Left hindlimb (tissue), 1 donor: Measurements from ENCODE around the gene PRKCA.

Source experiments
- DNase-seq: peaks from one replicate; pipeline ENCODE4 v3.0.0-alpha.2; 2018

Gene PRKCA

DNA sequence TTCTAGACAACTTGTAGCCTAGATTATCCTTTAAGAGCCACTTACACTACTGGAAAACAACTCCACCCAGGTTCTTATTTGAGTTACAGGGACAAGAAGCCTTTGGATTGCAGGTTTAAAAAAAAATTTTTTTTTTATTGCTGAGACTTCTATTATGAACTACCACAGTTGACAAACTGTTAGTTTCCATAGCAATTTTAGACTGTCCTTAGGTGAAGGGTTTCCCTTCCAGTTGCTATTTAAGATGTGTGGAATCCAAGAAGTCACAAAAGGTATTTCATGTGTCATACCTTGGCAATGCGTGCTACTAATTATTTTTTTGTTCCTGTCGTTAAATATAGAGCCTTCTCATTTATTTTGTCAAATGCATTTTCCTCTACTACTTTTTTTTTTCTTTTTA lies 253.2 kb downstream of the PRKCA start:
- DNase-seq = no peak

DNA sequence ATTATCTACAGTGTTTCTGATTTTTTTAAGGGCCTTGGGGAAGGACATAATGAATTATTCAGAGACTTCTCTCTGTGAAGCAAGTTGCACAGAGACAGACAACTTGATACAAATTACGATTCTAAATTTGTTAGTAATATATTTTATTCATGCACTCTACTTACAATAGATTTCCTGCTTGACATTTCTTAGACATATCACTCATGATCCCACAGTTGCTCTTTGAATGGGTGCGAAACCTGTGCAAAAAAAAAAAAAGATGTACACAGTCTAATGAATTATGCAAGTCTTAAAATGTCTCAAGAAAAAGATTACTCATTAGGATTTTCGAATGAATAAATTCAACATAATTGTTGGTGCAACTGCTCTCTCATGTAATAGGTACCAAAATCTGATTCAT lies 254.8 kb downstream of the PRKCA start:
- no peak for DNase-seq

DNA sequence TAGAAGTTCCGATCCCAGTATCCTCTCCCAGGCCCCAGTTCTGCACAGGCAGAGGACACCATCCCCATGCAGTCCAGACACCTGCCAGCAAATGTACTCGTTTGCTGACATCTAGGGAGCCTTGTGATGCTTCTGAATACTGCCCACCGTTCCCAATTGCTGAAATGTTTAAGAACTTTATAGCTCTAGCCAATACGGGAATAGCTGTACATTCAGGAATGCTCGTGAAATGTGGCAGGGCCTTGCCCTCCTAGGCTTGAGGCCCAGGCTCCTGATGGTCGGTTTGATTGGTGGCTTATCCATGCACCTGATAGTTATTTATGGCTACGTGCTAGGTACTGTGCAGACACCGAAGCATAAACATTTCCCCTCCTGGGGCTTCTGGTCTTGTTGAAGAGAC lies 255.5 kb downstream of the PRKCA start:
- no peak for DNase-seq

DNA sequence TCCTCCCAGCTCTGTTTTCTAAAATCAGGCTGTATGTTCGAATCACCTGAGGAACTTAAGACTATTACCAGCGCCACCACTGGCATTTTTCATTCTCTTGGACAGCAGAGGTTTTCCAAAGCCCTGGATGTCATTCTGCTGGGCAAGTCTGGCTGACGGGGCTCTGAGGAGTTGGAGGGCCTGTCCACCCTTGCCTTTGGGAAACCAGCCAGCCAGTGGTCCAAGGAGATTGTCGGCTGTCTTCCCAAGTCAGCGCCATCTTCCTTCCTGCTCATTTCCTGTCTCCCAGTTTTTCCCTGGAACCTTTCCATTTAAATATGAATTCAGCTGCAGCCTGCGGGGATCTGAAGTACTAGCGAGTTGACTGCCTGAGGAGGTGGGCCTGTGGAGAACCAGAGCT lies 258.3 kb downstream of the PRKCA start:
- no peak for DNase-seq

DNA sequence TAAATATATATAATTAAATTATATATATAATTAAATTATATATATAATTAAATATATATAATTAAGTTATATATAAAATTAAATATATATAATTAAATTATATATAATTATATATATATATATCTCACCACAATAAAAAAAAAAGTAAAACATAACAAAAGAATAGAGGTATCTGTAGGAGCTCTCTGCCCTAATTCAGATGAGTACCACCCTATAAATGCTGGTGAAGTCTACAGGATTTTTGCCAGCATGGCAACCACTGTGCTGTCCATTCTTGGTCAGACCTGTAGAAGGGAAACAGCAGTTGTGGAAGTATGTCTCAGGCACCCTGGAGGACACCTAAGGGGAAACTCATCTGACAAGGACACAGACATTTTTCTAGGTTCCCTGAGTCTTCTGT lies 259.7 kb downstream of the PRKCA start:
- DNase-seq = no peak

DNA sequence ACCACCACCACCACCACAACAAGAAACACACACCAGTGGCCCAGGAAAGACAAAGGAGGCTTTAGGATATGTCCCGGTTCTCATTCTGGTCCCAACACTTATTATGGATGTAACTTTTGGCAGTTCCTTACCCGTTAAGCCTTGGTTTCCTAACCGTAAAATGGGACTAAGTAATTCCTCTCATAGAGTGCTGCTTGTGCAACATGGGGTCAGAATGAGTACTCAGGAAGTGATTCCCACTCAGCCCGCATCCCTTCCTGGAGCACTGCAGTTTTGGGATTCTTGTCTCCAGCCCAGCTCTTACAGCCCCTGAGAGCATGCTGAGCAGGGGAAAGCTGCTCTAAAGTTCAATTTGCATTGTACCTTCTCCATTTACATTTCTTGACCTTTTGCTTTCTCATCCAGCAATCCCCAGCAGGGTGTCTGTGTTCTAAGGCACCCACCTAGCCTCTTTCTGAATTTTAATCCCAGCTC lies 262.6 kb downstream of the PRKCA start:
- DNase-seq = no peak

DNA sequence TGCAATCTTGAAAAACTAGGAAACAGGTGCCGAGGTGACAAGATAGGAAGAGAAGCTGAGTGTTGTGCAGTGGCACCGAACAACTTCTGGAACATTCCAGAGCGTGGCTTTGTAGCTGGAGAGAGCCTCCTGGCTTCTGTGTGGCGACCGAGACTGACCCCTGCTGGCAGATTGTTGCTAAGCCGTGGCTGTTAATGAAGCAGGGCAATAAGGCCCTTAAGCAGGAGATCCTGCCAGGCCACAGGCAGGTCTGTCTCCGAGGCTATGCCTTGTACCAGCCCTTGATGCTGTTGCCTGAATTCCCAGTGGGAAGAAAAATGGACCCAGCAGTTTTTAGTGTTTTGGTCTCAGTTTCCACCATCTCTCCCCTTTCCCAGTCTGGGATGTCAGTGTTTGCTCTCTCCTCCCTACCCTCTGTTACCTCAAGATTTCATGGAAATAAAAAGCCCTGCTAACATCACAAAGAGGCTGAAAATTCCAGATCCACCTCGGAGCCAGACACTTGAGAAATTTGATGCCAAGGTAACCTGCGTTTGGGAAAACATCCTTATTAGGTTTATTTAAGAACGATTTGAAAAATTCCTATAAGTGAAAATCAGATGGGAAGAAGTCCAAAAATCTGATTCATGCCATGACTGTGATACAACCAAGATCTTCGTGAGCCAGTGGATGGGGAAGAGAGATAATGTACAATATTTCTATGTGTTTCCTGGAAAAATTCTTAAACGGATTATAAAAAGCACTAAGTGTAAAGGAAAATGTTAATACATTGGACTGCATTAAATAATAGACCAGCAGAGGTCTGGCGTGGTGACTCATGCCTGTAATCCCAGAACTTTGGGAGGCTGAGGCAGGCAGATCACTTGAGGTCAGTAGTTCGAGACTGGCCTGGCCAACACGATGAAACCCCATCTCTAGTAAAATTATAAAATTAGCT lies 265.1 kb downstream of the PRKCA start:
- peak; percentile 71 for DNase-seq

DNA sequence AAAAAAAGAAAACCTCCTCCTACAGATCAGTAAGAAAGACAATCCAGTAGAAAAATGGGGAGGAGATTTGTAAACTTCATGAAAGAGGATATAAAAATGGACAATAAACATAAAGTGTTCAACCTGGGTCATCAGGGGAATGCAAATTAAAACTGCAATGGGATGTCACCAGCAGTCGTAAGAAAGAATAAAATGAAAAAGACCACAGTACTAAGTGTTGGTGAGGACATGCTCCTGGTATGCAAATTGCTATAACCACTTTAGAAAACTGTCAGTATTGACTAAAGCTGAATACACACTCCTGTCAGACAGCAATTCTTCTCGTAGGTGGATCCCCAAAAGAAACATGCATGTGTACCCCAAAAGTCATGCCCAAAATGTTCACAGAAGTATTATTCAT lies 267.2 kb downstream of the PRKCA start:
- no peak for DNase-seq

DNA sequence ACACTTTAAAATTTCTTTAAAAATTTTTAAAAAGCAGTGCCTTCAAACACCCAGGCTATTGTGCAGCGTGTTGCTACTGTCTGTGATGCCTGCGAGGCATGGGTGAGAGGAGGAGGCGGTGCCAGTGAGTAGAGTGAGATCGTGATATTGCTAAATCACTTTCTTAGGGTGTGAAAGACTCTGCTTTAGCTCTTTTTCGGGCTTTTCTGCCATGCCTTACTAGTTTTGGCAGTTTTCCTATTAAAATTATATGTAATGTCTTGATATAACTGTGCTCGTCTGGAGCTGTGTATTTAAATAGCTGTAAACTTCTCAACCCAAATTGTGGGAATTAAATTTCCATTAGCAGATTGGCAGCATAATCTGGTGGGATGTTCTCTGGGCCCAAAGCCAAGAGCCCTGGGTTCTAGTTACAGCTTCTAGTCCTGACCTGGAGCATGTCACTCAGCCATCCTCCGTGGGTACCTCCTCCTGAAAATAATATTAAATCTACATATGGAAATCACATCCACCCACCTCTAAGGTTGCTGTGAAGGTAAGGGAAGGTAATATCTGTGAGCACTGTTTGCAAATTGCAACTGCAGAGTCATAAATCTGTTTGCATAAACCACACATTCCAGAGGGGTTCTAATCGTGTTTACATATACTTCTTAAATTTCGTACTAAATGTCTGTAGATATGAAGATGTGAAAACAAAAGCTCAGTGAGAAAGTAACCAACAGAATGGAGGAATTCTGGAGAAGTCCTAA lies 268.2 kb downstream of the PRKCA start:
- no peak for DNase-seq

DNA sequence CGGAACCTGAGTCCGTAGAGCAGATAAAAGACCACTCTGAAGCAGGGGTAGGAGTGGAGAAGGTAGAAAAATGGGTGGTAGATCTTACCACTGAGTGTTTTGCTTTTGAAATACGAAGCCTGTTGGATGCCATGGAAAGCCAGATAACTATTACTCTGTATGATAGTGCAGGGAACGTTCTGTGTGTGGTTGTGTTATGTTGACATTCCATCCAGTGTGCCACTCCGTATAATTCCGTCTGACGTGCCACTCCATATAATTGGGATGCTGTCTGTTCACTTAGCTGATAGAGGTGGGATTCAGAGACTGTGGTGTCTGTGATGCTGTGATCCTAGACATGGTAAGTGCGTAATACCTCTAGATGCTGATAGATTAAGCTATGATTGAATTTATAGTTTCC lies 269.3 kb downstream of the PRKCA start:
- no peak for DNase-seq

DNA sequence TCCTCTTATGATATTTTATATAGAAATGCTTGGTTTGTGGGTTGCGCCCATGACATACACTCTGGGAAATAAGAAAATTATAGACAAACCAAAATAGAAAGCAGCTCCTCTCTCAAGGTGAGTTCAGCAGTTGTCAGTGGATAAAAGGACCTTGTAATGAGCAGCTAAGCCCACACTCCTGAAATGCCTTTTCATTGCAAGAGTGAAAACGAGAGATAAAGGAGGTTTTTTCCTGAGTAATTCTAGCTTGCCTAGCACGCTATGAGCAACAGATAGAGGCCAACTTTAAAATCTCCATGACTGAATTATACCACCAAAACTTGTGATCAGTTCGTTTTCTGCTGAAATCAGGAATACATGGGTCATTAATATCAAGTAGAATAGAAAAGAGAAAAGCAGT lies 270.7 kb downstream of the PRKCA start:
- DNase-seq = no peak

DNA sequence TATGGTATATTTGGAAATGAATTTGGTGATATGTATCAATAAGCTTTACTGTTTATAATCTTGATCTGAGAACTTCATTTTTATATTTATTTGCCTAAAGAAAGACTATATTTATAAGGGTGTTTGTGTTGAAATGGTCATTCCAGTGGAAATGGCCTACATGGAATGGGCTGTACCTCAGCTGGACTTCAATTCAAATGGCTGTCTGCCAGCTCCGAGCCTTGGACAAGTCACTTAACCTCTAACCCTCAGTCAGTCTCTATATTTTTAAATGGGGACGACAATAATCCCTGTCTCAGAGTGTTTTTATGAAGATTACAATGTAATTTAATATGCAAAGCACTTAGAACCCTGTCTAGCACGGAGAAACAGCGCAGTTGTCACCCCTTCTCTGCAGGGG lies 271.7 kb downstream of the PRKCA start:
- no peak for DNase-seq

DNA sequence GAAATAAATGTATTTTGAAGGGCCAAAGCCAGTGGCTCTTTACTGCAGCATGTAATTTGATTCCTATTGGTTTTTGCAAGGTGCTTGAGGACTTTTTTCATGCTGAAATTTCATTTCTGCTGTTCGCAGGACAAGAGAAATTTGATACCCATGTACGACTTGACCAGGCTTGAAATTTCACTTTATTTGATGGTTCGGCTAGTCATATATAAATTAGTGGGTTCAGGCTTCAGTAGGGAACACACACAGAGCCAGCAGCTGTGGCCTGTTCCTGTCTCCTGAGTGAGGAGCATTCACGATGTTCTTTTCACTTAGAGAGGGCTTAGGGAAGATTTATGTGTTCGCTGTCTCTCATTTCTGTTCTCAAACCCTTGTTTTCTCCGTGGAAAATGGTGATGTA lies 274.1 kb downstream of the PRKCA start:
- no peak for DNase-seq

DNA sequence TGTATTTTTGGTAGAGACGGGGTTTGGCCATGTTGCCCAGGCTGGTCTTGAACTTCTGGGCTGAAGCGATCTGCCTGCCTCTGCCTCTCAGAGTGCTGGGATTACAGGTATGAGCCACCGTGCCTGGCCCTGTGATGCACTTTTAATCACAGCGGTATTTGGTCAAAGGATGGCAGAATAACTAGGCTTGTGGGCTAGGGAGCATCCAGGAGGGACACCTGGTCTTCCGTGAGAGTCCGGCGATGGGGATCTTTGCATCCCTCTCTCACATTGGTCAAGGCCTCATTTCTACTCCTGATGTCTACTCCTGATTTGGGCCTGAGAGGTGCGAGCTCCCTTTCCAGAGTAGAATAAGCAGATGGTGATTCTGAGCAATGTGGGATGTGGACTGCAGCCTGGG lies 274.6 kb downstream of the PRKCA start:
- no peak for DNase-seq

DNA sequence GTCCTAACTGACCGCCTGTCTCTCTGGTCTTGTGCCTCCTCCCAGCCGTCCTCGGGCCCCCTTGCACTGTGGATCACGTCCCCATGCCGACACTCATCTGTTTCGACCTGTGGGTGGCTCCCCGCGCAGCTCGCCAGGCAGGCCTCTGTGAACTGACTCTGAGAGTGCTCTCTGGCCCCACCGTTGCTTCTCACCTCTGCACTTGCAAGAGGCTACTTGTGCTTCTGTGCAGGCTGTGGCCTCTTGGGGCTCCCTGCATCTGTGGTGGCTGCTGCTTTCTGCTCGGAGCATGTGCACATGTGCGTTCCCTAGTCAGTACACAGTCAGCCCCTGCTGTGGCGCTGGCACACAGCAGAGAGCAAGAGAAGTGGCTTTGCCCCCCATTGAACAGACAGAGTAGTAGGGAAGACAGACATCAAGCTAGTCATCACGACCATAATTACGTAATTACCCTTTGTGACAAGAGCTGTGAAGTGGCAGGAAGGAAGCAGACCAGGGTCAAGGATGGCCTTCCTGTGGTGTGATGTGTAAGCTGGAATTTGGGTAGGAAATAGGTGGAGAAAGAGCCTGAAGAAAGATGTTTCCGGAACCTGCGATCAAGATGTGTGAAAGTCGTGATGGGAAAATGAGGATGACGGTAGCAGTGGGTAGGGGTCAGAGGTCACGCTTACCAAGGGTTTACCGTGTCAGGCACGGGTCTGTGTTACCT lies 276.5 kb downstream of the PRKCA start:
- DNase-seq = no peak

DNA sequence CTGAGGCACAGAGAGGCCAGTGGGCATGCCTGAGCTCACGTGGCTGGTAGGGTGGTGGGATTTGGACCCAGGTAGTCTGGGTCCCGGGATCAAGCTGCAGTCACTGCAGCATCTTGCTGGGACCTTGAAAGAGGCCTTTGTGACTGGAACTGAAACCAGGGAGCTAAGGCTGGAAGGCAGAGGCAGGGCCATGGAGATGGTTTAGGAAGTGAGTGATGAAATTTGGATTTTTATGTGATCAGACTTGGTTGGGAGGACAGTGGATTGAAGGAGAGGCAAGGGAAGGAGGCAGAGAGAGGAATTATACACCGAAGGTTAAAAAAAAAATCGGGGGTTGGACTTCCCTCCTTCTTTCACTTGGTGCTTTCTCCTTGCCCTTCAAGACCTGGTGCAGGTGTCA lies 277.1 kb downstream of the PRKCA start:
- DNase-seq = no peak

DNA sequence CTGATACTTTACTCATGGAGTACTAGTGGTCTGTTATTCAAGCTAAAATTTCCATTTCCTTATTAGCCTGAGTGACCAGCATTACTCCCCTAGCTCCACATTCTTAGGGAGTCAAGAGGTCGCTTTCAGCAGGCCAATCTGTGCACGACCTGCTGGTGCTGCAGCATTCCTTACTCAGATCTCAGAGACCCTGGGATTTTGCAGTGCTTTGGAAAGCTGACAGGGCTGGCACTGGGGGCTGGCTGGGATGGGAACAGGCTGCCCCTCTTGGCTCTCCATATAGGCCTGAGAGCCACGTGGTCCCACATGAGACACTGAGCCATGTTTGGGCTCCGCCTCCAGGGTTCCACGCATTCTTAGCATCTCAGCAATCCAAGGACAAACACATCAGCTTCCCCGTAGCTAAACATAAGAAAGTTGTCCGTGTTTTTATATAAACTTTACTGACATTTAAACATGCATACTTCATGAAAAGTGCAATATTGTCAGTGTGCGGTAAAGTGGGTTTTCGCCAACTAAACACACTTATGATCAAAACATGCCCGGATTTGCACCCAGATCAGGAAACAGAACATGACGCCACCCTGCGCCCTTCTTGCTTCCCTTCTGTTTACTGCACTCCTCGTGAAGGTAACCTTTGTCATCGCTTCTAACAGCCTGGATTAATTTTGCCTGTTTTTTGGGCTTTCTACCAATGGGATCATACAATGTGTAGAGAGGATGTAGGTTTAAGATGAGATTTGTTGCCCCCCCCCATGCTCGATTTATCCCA lies 278.0 kb downstream of the PRKCA start:
- DNase-seq = peak; percentile 44

DNA sequence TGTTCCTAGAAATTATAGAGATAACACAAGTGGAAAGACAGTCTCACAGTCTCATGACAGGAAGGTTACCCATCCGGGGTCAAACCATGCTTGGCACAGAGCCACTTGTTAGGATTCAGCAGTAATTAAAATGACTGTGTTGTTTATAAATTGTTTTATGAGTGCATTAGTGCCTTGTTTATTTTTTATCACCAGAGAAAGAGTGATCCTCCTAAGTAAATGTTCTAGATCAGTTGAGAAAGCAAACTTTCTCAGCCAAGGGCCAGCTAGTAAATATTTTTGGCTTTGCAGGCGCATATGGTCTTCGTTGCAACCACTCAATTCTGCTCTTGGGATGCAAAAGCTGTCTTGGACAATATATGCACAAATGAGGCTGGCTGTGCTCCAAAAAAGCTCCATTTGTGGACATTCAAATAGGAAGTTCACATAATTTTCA lies 278.6 kb downstream of the PRKCA start:
- DNase-seq = no peak

DNA sequence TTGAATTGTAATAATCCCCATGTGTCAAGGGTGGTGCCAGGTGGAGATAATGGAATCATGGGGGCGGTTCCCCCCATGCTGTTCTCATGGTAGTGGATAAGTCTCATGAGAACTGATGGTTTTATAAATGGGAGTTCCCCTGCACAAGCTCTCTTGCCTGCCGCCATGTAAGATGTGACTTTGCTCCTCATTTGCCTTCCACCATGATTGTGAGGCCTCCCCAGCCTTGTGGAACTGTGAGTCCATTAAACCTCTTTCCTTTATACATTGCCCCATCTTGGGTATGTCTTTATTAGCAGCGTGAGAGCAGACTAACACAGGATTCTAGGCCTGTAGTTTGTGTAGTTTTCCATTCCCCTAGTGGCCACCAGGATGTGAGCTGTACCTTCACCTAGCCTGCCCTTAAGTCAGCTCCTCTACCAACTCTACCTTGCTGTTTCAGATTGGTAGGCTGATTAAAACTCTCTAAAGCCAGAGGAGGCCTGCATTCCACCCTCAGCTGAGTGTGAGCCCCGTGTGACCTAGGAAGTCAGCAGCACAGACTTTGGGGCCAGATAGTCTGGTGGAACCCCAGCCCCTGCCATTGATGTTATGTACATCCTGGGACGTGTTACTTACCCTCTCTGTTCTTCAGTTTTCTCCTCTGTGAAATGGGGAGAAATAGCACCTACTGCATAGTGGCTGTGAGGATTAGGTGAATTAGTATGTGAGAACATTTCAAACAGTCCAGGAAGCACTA lies 280.1 kb downstream of the PRKCA start:
- no peak for DNase-seq

DNA sequence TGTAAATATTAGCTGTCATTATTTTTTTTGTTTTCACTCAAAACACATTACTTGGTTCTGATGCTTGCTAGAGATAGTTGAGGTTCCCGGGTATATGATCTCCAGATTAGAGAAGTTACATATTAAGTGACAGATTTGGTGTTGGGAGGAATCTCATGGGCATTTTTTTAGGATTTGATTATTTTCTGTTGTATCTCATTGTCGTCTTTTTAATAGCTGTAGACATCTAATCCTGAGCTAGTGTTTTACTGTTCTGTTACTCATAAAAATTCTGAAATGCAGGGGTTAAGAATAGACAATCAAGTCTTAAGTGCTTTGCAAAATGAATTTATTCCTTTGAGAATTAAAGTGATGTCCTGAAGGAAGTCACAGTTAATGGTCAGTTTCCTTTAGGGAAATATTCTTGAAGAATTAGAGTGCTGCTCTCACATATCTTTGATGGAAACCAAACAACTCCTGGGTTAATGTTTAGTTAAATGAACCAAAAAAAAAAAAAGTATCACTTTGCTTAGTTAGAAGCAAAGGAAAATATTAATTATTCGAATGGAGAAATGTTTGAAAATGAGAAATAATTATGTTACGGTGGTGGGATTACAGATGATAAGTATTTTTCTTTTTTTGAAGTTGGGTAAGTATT lies 280.8 kb downstream of the PRKCA start:
- no peak for DNase-seq

DNA sequence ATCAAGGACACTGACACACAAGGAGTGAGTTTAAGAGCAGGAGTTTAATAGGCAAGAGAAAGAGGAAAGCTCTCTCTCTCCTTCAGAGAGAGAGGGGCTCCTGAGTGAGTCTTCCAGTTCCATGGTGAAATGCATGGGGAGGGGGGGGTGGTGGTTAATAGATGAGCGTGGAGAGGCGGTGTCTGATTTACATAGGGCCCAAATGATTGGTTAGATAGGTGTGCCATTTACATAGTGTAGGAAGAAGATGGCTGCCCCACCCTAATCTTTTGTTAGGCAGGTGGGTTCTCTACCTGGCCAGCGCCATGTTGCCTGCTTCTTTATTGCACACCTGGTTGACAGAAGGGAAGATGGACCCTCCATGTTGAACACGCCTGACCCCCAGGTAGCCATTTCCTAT lies 282.5 kb downstream of the PRKCA start:
- DNase-seq = no peak
